ENCODE data around the gene RNF26. TPM values are rescaled to one million over a fixed set of nuclear protein-coding genes. Genes with fewer than 3 reads are reported as not detected.

RNF26 gene
- total RNA-seq, 1 experiment from 2014 or later: 26.4 TPM

GRCh38 chr11:119320240-119320775 lies 14.0 kb upstream of the RNF26 start:
- DNase-seq: peak; percentile 85
- H3K36me3 ChIP-seq (replicated peaks; ENCODE audit: control insufficient read depth, insufficient read depth, low read length): no peaks in the 10 kb centered on the region
- H3K27me3 ChIP-seq (ENCODE audit: control insufficient read depth, insufficient read depth, low read length): peaks cover 13% of the 10 kb centered on the region
- peak overlapping the region; percentile 52 for H3K4me3 ChIP-seq (ENCODE audit: insufficient read depth, low read depth, low read length)

- Histone ChIP-seq H3K27me3 (ENCODE audit: control insufficient read depth, insufficient read depth, low read length) (peaks cover 8% of the 10 kb centered on the region), H3K36me3 (replicated peaks; ENCODE audit: control insufficient read depth, insufficient read depth, low read length) (no peaks in the 10 kb centered on the region), H3K4me3 (ENCODE audit: insufficient read depth, low read depth, low read length) (peak overlapping the region; percentile 52)
- DNase-seq: peak; percentile 92
These were observed 13.4 kb upstream of the RNF26 start for GRCh38 chr11:119320776-119321524.

- H3K36me3 ChIP-seq (replicated peaks; ENCODE audit: control insufficient read depth, insufficient read depth, low read length): no peaks in the 10 kb centered on the region
- DNase-seq: peak; percentile 46
- H3K4me3 ChIP-seq (ENCODE audit: insufficient read depth, low read depth, low read length): no peak overlapping the region
- no peaks in the 10 kb centered on the region for H3K27me3 ChIP-seq (ENCODE audit: control insufficient read depth, insufficient read depth, low read length)
These were observed 12.0 kb upstream of the RNF26 start for GRCh38 chr11:119322360-119322739.

- Histone ChIP-seq H3K27me3 (ENCODE audit: control insufficient read depth, insufficient read depth, low read length) (no peaks in the 10 kb centered on the region), H3K36me3 (replicated peaks; ENCODE audit: control insufficient read depth, insufficient read depth, low read length) (no peaks in the 10 kb centered on the region)
- no peak for DNase-seq
These were observed 11.3 kb upstream of the RNF26 start for GRCh38 chr11:119322921-119323531.

GRCh38 chr11:119323532-119324033 lies 10.7 kb upstream of the RNF26 start:
- H3K36me3 ChIP-seq (replicated peaks; ENCODE audit: control insufficient read depth, insufficient read depth, low read length): no peaks in the 10 kb centered on the region
- DNase-seq: peak; percentile 85
- no peaks in the 10 kb centered on the region for H3K27me3 ChIP-seq (ENCODE audit: control insufficient read depth, insufficient read depth, low read length)
- H3K4me3 ChIP-seq (ENCODE audit: insufficient read depth, low read depth, low read length): no peak overlapping the region

More at GRCh38 chr11:119322921-119323531, 11.3 kb upstream of the RNF26 start:
- H3K4me3 ChIP-seq (ENCODE audit: insufficient read depth, low read depth, low read length): no peak overlapping the region

GRCh38 chr11:119324189-119324588 lies 10.1 kb upstream of the RNF26 start:
- Histone ChIP-seq H3K27me3 (ENCODE audit: control insufficient read depth, insufficient read depth, low read length) (no peaks in the 10 kb centered on the region), H3K36me3 (replicated peaks; ENCODE audit: control insufficient read depth, insufficient read depth, low read length) (no peaks in the 10 kb centered on the region), H3K4me3 (ENCODE audit: insufficient read depth, low read depth, low read length) (no peak overlapping the region)
- DNase-seq: no peak

GRCh38 chr11:119329320-119329719 lies 5.0 kb upstream of the RNF26 start:
- no peak overlapping the region for H3K4me3 ChIP-seq (ENCODE audit: insufficient read depth, low read depth, low read length)
- H3K27me3 ChIP-seq (ENCODE audit: control insufficient read depth, insufficient read depth, low read length): no peaks in the 10 kb centered on the region
- DNase-seq: no peak
- no peaks in the 10 kb centered on the region for H3K36me3 ChIP-seq (replicated peaks; ENCODE audit: control insufficient read depth, insufficient read depth, low read length)

GRCh38 chr11:119330237-119330636 lies 4.1 kb upstream of the RNF26 start:
- no peak for DNase-seq
- Histone ChIP-seq H3K4me3 (ENCODE audit: insufficient read depth, low read depth, low read length) (no peak overlapping the region), H3K27me3 (ENCODE audit: control insufficient read depth, insufficient read depth, low read length) (no peaks in the 10 kb centered on the region), H3K36me3 (replicated peaks; ENCODE audit: control insufficient read depth, insufficient read depth, low read length) (no peaks in the 10 kb centered on the region)

- no peak overlapping the region for H3K4me3 ChIP-seq (ENCODE audit: insufficient read depth, low read depth, low read length)
- DNase-seq: peak; percentile 3
- peaks cover 7% of the 10 kb centered on the region for H3K36me3 ChIP-seq (replicated peaks; ENCODE audit: control insufficient read depth, insufficient read depth, low read length)
- H3K27me3 ChIP-seq (ENCODE audit: control insufficient read depth, insufficient read depth, low read length): no peaks in the 10 kb centered on the region
These were observed 2.1 kb upstream of the RNF26 start for GRCh38 chr11:119332111-119332765.

- H3K27me3 ChIP-seq (ENCODE audit: control insufficient read depth, insufficient read depth, low read length): peaks cover 14% of the 10 kb centered on the region
- H3K4me3 ChIP-seq (ENCODE audit: insufficient read depth, low read depth, low read length): peak overlapping the region; percentile 84
- H3K36me3 ChIP-seq (replicated peaks; ENCODE audit: control insufficient read depth, insufficient read depth, low read length): peaks cover 7% of the 10 kb centered on the region
- DNase-seq: peak; percentile 20
These were observed 846 bp downstream of the RNF26 start for GRCh38 chr11:119335091-119335654.

- DNase-seq: peak; percentile 24
- Histone ChIP-seq H3K4me3 (ENCODE audit: insufficient read depth, low read depth, low read length) (no peak overlapping the region), H3K27me3 (ENCODE audit: control insufficient read depth, insufficient read depth, low read length) (peaks cover 21% of the 10 kb centered on the region), H3K36me3 (replicated peaks; ENCODE audit: control insufficient read depth, insufficient read depth, low read length) (peaks cover 7% of the 10 kb centered on the region)
These were observed 1.6 kb downstream of the RNF26 start for GRCh38 chr11:119335655-119336543.

- peak; percentile 14 for DNase-seq
- H3K27me3 ChIP-seq (ENCODE audit: control insufficient read depth, insufficient read depth, low read length): peaks cover 31% of the 10 kb centered on the region
- H3K36me3 ChIP-seq (replicated peaks; ENCODE audit: control insufficient read depth, insufficient read depth, low read length): peaks cover 7% of the 10 kb centered on the region
- H3K4me3 ChIP-seq (ENCODE audit: insufficient read depth, low read depth, low read length): peak overlapping the region; percentile 27
These were observed 2.6 kb downstream of the RNF26 start for GRCh38 chr11:119336744-119337469.
